ENCODE results near the gene ADD1.
"Not testable (repeated sequence)": the region's sequence is repeated elsewhere in the genome, so short reads cannot be mapped to it uniquely, and the experiment has no call there.

ADD1 gene

GRCh38 chr4:2945619-2946604 is 102.3 kb downstream of the ADD1 start:
- not testable (repeated sequence) for H3K9ac ChIP-seq (ENCODE audit: low read depth, low read length); H3K27me3 ChIP-seq (ENCODE audit: insufficient read depth, low read length); H3K4me3 ChIP-seq (ENCODE audit: low read length); H3K9me3 ChIP-seq (ENCODE audit: insufficient read depth, low read depth, low read length); H3K4me1 ChIP-seq (ENCODE audit: insufficient read depth, low read length); H3K27ac ChIP-seq (ENCODE audit: low read length)
- peaks cover 97% of the 10 kb centered on the region for H3K36me3 ChIP-seq (ENCODE audit: insufficient read depth, low read depth, low read length)

- Histone ChIP-seq H3K36me3 (ENCODE audit: insufficient read depth, low read depth, low read length) (peaks cover 97% of the 10 kb centered on the region), H3K9me3 (ENCODE audit: insufficient read depth, low read depth, low read length) (no peaks in the 10 kb centered on the region), H3K27me3 (ENCODE audit: insufficient read depth, low read length) (no peaks in the 10 kb centered on the region), H3K27ac (ENCODE audit: low read length) (no peak overlapping the region), H3K4me3 (ENCODE audit: low read length) (no peak overlapping the region), H3K4me1 (ENCODE audit: insufficient read depth, low read length) (no peaks in the 10 kb centered on the region), H3K9ac (ENCODE audit: low read depth, low read length) (no peak overlapping the region)
Measured at GRCh38 chr4:2946812-2947600, 103.4 kb downstream of the ADD1 start.

- no peak overlapping the region for H3K4me3 ChIP-seq (ENCODE audit: low read length)
- peaks cover 97% of the 10 kb centered on the region for H3K36me3 ChIP-seq (ENCODE audit: insufficient read depth, low read depth, low read length)
- H3K9ac ChIP-seq (ENCODE audit: low read depth, low read length) = no peak overlapping the region
- no peaks in the 10 kb centered on the region for H3K4me1 ChIP-seq (ENCODE audit: insufficient read depth, low read length)
- H3K9me3 ChIP-seq (ENCODE audit: insufficient read depth, low read depth, low read length) = no peaks in the 10 kb centered on the region
- H3K27ac ChIP-seq (ENCODE audit: low read length) = no peak overlapping the region
- H3K27me3 ChIP-seq (ENCODE audit: insufficient read depth, low read length) = no peaks in the 10 kb centered on the region
Measured at GRCh38 chr4:2947926-2948325, 104.3 kb downstream of the ADD1 start.

- peaks cover 97% of the 10 kb centered on the region for H3K36me3 ChIP-seq (ENCODE audit: insufficient read depth, low read depth, low read length)
- no peak overlapping the region for H3K9ac ChIP-seq (ENCODE audit: low read depth, low read length)
Measured at GRCh38 chr4:2948895-2949781, 105.5 kb downstream of the ADD1 start.

GRCh38 chr4:2949782-2950125 is 106.1 kb downstream of the ADD1 start:
- Histone ChIP-seq H3K9ac (ENCODE audit: low read depth, low read length) (no peak overlapping the region), H3K27ac (ENCODE audit: low read length) (no peak overlapping the region), H3K9me3 (ENCODE audit: insufficient read depth, low read depth, low read length) (no peaks in the 10 kb centered on the region), H3K4me1 (ENCODE audit: insufficient read depth, low read length) (no peaks in the 10 kb centered on the region), H3K36me3 (ENCODE audit: insufficient read depth, low read depth, low read length) (peaks cover 96% of the 10 kb centered on the region), H3K4me3 (ENCODE audit: low read length) (no peak overlapping the region), H3K27me3 (ENCODE audit: insufficient read depth, low read length) (no peaks in the 10 kb centered on the region)

More at GRCh38 chr4:2948895-2949781, 105.5 kb downstream of the ADD1 start:
- Histone ChIP-seq H3K9me3 (ENCODE audit: insufficient read depth, low read depth, low read length) (no peaks in the 10 kb centered on the region), H3K4me3 (ENCODE audit: low read length) (no peak overlapping the region), H3K27ac (ENCODE audit: low read length) (no peak overlapping the region), H3K27me3 (ENCODE audit: insufficient read depth, low read length) (no peaks in the 10 kb centered on the region), H3K4me1 (ENCODE audit: insufficient read depth, low read length) (no peaks in the 10 kb centered on the region)

- H3K36me3 ChIP-seq (ENCODE audit: insufficient read depth, low read depth, low read length) = peaks cover 91% of the 10 kb centered on the region
- peaks cover under 1% of the 10 kb centered on the region for H3K9me3 ChIP-seq (ENCODE audit: insufficient read depth, low read depth, low read length)
- no peak overlapping the region for H3K27ac ChIP-seq (ENCODE audit: low read length)
- no peaks in the 10 kb centered on the region for H3K27me3 ChIP-seq (ENCODE audit: insufficient read depth, low read length)
- H3K4me3 ChIP-seq (ENCODE audit: low read length) = no peak overlapping the region
- no peaks in the 10 kb centered on the region for H3K4me1 ChIP-seq (ENCODE audit: insufficient read depth, low read length)
- H3K9ac ChIP-seq (ENCODE audit: low read depth, low read length) = no peak overlapping the region
Measured at GRCh38 chr4:2950221-2950989, 106.8 kb downstream of the ADD1 start.

GRCh38 chr4:2953496-2953895 is 109.9 kb downstream of the ADD1 start:
- Histone ChIP-seq H3K4me3 (ENCODE audit: low read length) (no peak overlapping the region), H3K9ac (ENCODE audit: low read depth, low read length) (no peak overlapping the region), H3K4me1 (ENCODE audit: insufficient read depth, low read length) (no peaks in the 10 kb centered on the region; the same call in 1 of the 2 replicates), H3K27me3 (ENCODE audit: insufficient read depth, low read length) (no peaks in the 10 kb centered on the region), H3K36me3 (ENCODE audit: insufficient read depth, low read depth, low read length) (peaks cover 94% of the 10 kb centered on the region), H3K27ac (ENCODE audit: low read length) (no peak overlapping the region), H3K9me3 (ENCODE audit: insufficient read depth, low read depth, low read length) (peaks cover 15% of the 10 kb centered on the region)

- H3K27me3 ChIP-seq (ENCODE audit: insufficient read depth, low read length) = no peaks in the 10 kb centered on the region
- no peak overlapping the region for H3K27ac ChIP-seq (ENCODE audit: low read length)
- H3K9ac ChIP-seq (ENCODE audit: low read depth, low read length) = no peak overlapping the region
- no peaks in the 10 kb centered on the region; the same call in 1 of the 2 replicates for H3K4me1 ChIP-seq (ENCODE audit: insufficient read depth, low read length)
- H3K4me3 ChIP-seq (ENCODE audit: low read length) = no peak overlapping the region
- H3K36me3 ChIP-seq (ENCODE audit: insufficient read depth, low read depth, low read length) = peaks cover 89% of the 10 kb centered on the region
- peaks cover 15% of the 10 kb centered on the region for H3K9me3 ChIP-seq (ENCODE audit: insufficient read depth, low read depth, low read length)
Measured at GRCh38 chr4:2954358-2955185, 110.9 kb downstream of the ADD1 start.

GRCh38 chr4:2955186-2956044 is 111.8 kb downstream of the ADD1 start:
- H3K27me3 ChIP-seq (ENCODE audit: insufficient read depth, low read length); H3K4me1 ChIP-seq (ENCODE audit: insufficient read depth, low read length); H3K27ac ChIP-seq (ENCODE audit: low read length); H3K9ac ChIP-seq (ENCODE audit: low read depth, low read length); H3K4me3 ChIP-seq (ENCODE audit: low read length): not testable (repeated sequence)
- Histone ChIP-seq H3K36me3 (ENCODE audit: insufficient read depth, low read depth, low read length) (peaks cover 80% of the 10 kb centered on the region), H3K9me3 (ENCODE audit: insufficient read depth, low read depth, low read length) (peaks cover 15% of the 10 kb centered on the region)
